ENCODE data around the gene PEX14.

The PEX14 gene

GRCh38 chr1:10599194-10599861, 124.6 kb downstream of the PEX14 start:
- DNase-seq, result no peak

- DNase-seq, result no peak
Observed at GRCh38 chr1:10601342-10602070, 126.8 kb downstream of the PEX14 start.

- DNase-seq, result no peak
Observed at GRCh38 chr1:10602936-10603335, 128.2 kb downstream of the PEX14 start.

- DNase-seq, result no peak
Observed at GRCh38 chr1:10604966-10605365, 130.2 kb downstream of the PEX14 start.

- DNase-seq, result no peak
Observed at GRCh38 chr1:10606064-10606463, 131.3 kb downstream of the PEX14 start.

- no peak for DNase-seq
Observed at GRCh38 chr1:10607228-10607627, 132.5 kb downstream of the PEX14 start.

- DNase-seq, result no peak
Observed at GRCh38 chr1:10608690-10609089, 133.9 kb downstream of the PEX14 start.

- DNase-seq, result no peak
Observed at GRCh38 chr1:10610901-10611600, 136.3 kb downstream of the PEX14 start.

GRCh38 chr1:10612436-10613160, 137.8 kb downstream of the PEX14 start:
- DNase-seq, result no peak

GRCh38 chr1:10613340-10613739, 138.6 kb downstream of the PEX14 start:
- no peak for DNase-seq

- DNase-seq, result no peak
Observed at GRCh38 chr1:10613861-10614260, 139.1 kb downstream of the PEX14 start.

GRCh38 chr1:10614377-10615225, 139.9 kb downstream of the PEX14 start:
- no peak for DNase-seq

- no peak for DNase-seq
Observed at GRCh38 chr1:10615332-10615731, 140.6 kb downstream of the PEX14 start.

GRCh38 chr1:10615932-10616671, 141.4 kb downstream of the PEX14 start:
- DNase-seq, result no peak

GRCh38 chr1:10616696-10617095, 141.9 kb downstream of the PEX14 start:
- no peak for DNase-seq

- DNase-seq, result no peak
Observed at GRCh38 chr1:10617318-10617717, 142.6 kb downstream of the PEX14 start.

GRCh38 chr1:10617931-10618885, 143.5 kb downstream of the PEX14 start:
- no peak for DNase-seq

GRCh38 chr1:10620776-10621175, 146.0 kb downstream of the PEX14 start:
- DNase-seq, result no peak

- no peak for DNase-seq
Observed at GRCh38 chr1:10621906-10622305, 147.2 kb downstream of the PEX14 start.

GRCh38 chr1:10622910-10623685, 148.3 kb downstream of the PEX14 start:
- no peak for DNase-seq
